GM19193 (cell line): ENCODE data around the gene CATSPER3.

ENCODE experiments used
- POLR2A ChIP-seq: IDR thresholded peaks from 4 replicates; pipeline ENCODE4 v1.6.1; 2011; ENCODE audit not compliant: insufficient read depth, insufficient read length; ENCODE audit errors: extremely low read depth

Gene CATSPER3

DNA sequence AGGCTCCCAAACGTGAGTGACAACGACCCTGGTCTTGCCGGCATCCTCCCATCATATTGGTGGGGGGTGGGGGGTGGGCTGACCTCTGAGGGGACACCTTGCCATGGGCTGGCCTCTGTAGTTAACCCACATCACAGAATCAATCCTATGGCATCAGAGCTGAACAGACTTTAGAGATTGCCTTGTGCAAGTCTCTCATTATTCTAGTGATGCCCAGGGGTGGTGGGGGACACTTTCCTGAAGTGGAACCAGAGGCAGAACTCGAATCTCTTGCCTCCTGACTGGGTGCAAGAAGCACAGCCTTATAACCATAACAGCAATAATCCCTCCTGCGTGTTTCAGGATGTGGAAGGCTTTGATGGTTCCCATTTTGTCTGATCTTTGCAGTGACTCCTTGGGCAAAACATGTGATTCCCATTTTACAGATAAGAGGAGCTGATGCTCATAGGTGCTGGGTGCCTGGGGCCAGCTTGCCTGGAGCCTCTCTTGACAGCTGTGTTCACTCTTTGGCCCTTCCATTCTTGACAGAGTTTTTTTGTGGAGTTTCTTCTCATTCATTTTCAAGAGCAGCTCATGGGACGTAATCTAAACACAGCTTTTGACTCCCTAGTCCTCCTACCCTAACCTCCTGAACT lies 84.9 kb downstream of the CATSPER3 start:
- TF ChIP-seq POLR2A = no peak

DNA sequence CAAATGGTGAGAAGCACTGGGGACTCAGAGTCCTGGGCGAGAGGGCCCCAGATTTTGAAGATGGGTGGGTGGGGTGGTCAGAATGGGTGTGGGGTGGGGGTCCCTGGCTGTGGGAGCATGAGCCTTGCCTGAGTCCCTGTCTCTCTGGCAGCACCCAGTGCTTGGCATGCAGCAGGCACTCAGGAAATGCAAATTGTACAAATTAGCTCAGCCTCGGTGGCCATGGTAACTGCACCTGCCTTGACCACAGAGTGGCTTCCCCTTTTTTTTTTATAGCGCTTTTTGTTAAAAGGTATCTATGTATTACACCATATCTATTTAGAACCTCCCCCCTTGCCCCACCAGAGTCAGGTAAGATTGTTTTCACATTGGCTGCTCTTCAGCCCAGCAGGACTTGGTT lies 85.6 kb downstream of the CATSPER3 start:
- TF ChIP-seq POLR2A = no peak

- TF ChIP-seq POLR2A = no peak
Observed at GRCh38 chr5:135053989-135054388, 86.3 kb downstream of the CATSPER3 start.

- no peak for TF ChIP-seq POLR2A
Observed at GRCh38 chr5:135054546-135054945, 86.8 kb downstream of the CATSPER3 start.

DNA sequence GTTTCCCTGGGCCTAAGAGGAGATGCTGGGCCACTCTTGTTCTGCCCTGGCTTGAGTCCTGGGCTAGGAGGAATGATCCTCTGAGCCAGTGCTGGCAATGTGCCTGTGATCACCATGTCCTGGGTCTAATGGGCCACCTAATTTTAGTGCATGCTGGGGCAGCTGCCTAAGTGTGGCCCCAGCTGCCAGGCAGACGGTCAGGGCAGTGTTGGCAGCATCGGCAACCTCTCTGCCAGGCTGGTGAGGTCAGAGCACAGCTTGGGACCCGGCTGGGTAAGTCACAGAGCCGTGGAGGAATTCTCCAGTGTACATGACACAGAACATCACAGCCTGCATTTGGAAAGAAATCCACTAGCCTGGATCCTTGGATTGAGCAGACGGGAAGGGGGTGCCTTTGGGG lies 87.7 kb downstream of the CATSPER3 start:
- no peak for TF ChIP-seq POLR2A

DNA sequence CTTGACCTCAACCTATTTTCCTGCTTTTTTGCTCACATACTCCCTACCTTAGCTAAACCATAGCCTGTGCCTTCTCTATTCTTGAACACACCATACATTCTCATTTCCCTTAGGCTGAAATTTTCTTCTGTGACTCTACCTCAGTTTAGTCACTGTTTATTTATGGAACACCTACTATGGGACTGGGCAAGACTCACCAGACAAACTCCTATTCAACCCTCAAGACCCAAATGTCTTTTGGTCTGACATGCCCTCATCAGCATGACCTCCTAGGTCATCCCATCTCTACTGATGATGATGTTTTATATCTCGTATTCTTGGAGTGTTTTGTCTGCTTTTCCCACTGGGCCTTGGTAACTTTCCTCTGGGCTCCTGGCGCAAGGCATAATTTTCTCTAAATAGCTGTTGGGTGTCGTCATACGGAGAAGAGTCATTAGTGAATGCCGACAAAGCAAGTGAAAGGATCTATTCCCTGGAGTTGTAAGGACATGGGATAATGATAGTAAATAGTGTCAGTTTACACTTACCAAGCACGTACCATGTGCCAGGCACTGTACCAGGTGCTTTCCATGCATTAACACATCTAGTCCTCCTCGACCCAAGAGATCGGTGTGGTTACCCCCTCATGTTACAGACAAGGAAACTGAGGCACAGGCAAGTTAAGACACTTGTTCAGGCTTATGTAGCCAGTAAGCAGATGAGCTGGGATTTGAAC lies 88.8 kb downstream of the CATSPER3 start:
- TF ChIP-seq POLR2A = no peak

DNA sequence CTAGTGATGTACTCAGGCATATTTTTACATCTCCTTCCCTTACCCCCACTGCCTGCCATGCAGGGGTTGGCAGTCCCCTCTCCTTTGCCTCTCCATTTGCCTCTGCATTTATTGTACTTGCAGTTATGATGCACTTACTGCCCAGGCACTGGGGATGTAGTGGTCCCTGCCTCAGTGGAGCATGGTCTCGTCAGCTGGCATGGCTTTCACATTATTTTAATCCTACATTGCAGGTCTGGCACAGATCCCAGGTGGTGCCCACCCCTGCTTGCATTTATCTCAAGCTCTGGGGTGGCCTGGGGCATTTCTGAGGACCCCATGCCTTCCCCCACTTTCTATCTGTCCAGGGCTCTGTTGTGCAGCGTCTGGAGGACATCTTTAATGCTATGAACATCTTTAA lies 89.5 kb downstream of the CATSPER3 start:
- no peak for TF ChIP-seq POLR2A

- no peak for TF ChIP-seq POLR2A
Observed at GRCh38 chr5:135058331-135058732, 90.6 kb downstream of the CATSPER3 start.

DNA sequence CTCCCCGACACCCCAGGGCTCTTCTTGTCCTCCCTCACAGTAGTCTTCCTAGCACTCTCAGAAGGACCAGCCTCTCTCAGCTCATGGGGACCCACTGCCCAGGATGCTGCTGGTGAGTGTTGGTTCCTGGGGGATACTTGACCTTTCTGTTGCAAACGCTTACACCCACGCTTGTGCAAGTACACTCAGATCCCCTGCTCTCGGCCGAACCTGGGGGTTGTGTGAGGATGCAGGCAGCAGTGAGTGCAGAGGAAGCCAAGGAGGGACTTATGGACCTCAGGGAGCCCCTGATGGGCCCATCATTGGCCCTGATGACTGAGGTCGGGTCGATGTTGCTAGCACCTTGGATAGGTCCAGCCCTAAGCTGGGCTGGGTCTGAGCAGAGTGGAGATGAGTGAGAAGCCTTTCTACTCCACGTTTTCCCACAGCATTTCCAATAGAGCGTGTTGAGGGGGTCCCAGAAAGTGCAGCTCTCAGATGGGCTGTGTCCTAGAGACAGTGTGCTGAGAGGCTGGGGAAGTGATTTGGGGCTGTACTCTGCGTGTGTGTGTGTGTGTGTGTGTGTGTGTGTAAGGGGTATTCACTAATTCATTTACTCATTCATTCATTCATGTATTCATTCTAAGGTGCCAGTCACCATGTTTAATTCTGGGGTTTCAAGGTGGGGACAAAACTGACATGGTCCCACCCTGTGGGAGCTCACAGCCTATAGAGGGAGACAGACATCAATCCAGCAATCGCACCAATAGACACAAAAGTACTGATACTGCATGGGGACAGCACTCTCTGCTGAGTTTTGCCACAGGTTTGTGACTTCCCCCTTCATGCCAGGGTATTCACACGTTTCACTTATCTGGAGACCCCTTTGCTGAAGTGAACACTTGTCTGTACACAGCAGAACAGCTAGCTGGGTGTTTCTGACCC lies 91.6 kb downstream of the CATSPER3 start:
- TF ChIP-seq POLR2A = no peak

DNA sequence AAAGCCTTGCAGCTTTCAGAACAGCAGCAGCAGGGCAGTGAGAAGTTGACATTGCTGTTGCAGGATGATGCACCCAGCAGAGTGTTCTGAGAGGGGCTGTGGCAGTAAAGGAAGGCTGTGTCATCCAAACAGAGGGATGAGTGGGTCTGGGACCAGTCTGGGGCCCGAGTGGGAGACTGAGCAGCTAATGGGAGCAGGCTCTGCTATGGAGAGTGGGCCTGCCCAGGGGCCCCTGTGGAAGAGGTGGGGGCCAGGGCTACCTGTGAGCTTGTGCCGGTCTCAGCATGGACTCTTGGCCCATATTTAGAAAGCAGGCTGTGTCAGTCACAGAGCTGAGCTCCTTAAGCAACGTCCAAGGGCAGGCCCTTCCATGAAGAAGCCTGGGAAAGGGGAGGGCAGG lies 92.3 kb downstream of the CATSPER3 start:
- no peak for TF ChIP-seq POLR2A

DNA sequence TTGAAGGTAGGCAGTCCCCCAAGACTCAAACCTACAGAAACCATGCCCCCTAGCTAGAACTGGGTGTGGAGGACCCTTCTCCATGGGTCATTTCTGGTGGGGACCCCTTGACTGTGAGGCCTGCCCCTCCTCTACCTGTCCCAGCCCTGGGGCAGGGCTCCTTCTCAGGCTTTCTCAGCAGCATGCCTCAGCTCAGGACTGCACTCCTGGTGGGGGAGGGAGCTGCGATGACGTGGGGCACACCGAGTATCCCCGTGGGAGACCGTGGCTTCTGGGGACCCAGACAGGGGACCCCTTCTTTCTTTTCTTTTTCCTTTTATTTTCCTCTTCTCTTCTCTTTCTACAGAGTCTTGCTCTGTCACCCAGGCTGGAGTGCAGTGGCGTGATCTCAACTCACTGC lies 93.3 kb downstream of the CATSPER3 start:
- no peak for TF ChIP-seq POLR2A
